HCT116 (cell line): Measurements from ENCODE around the gene MCUR1. TPM values are rescaled to one million over a fixed set of nuclear protein-coding genes. Genes with fewer than 3 reads are reported as not detected.

Experiments
- ATAC-seq: fragments of 200-7000 bp; cut with Tn5 transposase; 2 replicates; pipeline ENCODE4 v1.9.1; 2020; ENCODE audit warnings: mild to moderate bottlenecking, moderate library complexity
- BruUV-seq: library from RNA; stranded (reverse); fragments of 400-500 nt; replicated peaks from 2 replicates; lab custom pipeline; 2021; lab: Mats Ljungman, UMichigan
- CTCF ChIA-PET: fragments of 300-600 bp; sonication (Branson Sonifier 250); formaldehyde crosslinking; loops from one replicate; lab custom pipeline; 2021; ENCODE audit warnings: antibody characterized with exemption; lab: Charles Lee
- POLR2A ChIA-PET: fragments of 300-600, 350-600 bp; sonication (Branson Sonifier 250); formaldehyde crosslinking; loops from one replicate; lab custom pipeline; 2021; ENCODE audit warnings: antibody characterized with exemption; lab: Charles Lee
- RAD21 ChIA-PET, 2 experiments: fragments of 300-600 bp; sonication (Branson Sonifier 250); formaldehyde crosslinking; loops; one replicate each; lab custom pipeline; 2023; ENCODE audit warnings: low total read pairs in 2 of 2; ENCODE audit not compliant: uncharacterized antibody in 2 of 2, unreplicated experiment in 2 of 2, low non-redundant PET in 1 of 2; lab: Charles Lee
- DNase-seq: peaks from one replicate; pipeline ENCODE4 v3.0.0-alpha.2; 2010; ENCODE audit warnings: low read depth, low spot score
- H2AFZ ChIP-seq: fragments of 200-600 bp; shearing (Covaris generic), sonication (generic); 2 replicates; pipeline ENCODE4 v1.6.1; 2017; ENCODE audit warnings: low read depth, mixed run types, mixed read lengths, antibody characterized with exemption, low read length; ENCODE audit not compliant: poor library complexity, severe bottlenecking
- H3K27ac ChIP-seq: 2 replicates; pipeline ENCODE4 v1.5.1; 2012; ENCODE audit warnings: low read depth, low read length
- H3K27me3 ChIP-seq: fragments of 200-600 bp; sonication (generic); 2 replicates; pipeline ENCODE4 v1.6.1; 2016; ENCODE audit warnings: mixed run types, low read length, mixed read lengths; ENCODE audit not compliant: insufficient read depth
- H3K36me3 ChIP-seq, 2 experiments: fragments of 200-500 bp in 1 of 2; fragments of 200-600 bp in 1 of 2; sonication (Bioruptor generic) in 1 of 2; sonication (generic) in 1 of 2; 2 replicates each; pipeline versions ENCODE4 v1.5.1 to v1.6.1; 2014 to 2016; ENCODE audit warnings: low read length in 2 of 2, inconsistent platforms in 1 of 2, mixed read lengths in 1 of 2, mixed run types in 1 of 2; ENCODE audit not compliant: insufficient read depth in 2 of 2, control insufficient read depth in 1 of 2
- H3K4me1 ChIP-seq, 2 experiments: fragments of 200-600 bp in 1 of 2; sonication (generic) in 1 of 2; 2 replicates each; pipeline versions ENCODE4 v1.5.1 to v1.6.1; 2012 to 2017; ENCODE audit warnings: low read length in 2 of 2, inconsistent platforms in 1 of 2, mild to moderate bottlenecking in 1 of 2, mixed read lengths in 1 of 2, mixed run types in 1 of 2, moderate library complexity in 1 of 2; ENCODE audit not compliant: insufficient read depth in 2 of 2, control insufficient read depth in 1 of 2
- H3K4me2 ChIP-seq: fragments of 200-600 bp; sonication (generic); 2 replicates; pipeline ENCODE4 v1.6.1; 2017; ENCODE audit warnings: mixed run types, low read length, mixed read lengths
- H3K4me3 ChIP-seq, 2 experiments: fragments of 200-600 bp in 1 of 2; sonication (generic) in 1 of 2; replicated peaks in 1 of 2; 2 replicates each; pipeline ENCODE4 v1.5.1; 2011 to 2016; ENCODE audit warnings: low read length in 2 of 2, control low read depth in 1 of 2, low read depth in 1 of 2, mild to moderate bottlenecking in 1 of 2, mixed read lengths in 1 of 2, mixed run types in 1 of 2
- H3K79me2 ChIP-seq: fragments of 200-600 bp; sonication (generic); 2 replicates; pipeline ENCODE4 v1.6.1; 2017; ENCODE audit warnings: mild to moderate bottlenecking, mixed run types, low read length, moderate library complexity, mixed read lengths; ENCODE audit not compliant: insufficient read depth
- H3K9ac ChIP-seq: fragments of 200-600 bp; sonication (generic); 2 replicates; pipeline ENCODE4 v1.6.1; 2016; ENCODE audit warnings: low read length, mixed read lengths
- H3K9me2 ChIP-seq: fragments of 200-600 bp; sonication (generic), shearing (Covaris generic); 2 replicates; pipeline ENCODE4 v1.6.1; 2017; ENCODE audit warnings: mixed run types, mild to moderate bottlenecking, moderate library complexity; ENCODE audit not compliant: insufficient read depth
- H3K9me3 ChIP-seq, 2 experiments: fragments of 200-500 bp in 1 of 2; fragments of 200-600 bp in 1 of 2; sonication (Bioruptor generic) in 1 of 2; sonication (generic) in 1 of 2; 2 replicates each; pipeline ENCODE4 v1.6.1; 2014 to 2017; ENCODE audit warnings: low read length in 2 of 2, mixed read lengths in 2 of 2, inconsistent platforms in 1 of 2, low read depth in 1 of 2, mild to moderate bottlenecking in 1 of 2, mixed run types in 1 of 2, moderate library complexity in 1 of 2; ENCODE audit not compliant: control insufficient read depth in 1 of 2, insufficient read depth in 1 of 2
- H4K20me1 ChIP-seq: fragments of 200-600 bp; sonication (generic), shearing (Covaris generic); 2 replicates; pipeline ENCODE4 v1.6.1; 2017; ENCODE audit warnings: mixed run types, mild to moderate bottlenecking, moderate library complexity; ENCODE audit not compliant: insufficient read depth
- CBX3 ChIP-seq: IDR thresholded peaks from 2 replicates; pipeline ENCODE4 v1.6.1; 2012; ENCODE audit warnings: low read depth
- CEBPB ChIP-seq: IDR thresholded peaks from 2 replicates; pipeline ENCODE4 v1.6.1; 2012; ENCODE audit warnings: low read depth
- EGR1 ChIP-seq: IDR thresholded peaks from 2 replicates; pipeline ENCODE4 v1.6.1; 2012; ENCODE audit warnings: low read depth
- EZH2 ChIP-seq: fragments of 200-600 bp; sonication (generic); IDR thresholded peaks from 2 replicates; pipeline ENCODE4 v1.6.1; 2017; ENCODE audit warnings: antibody characterized with exemption, mixed run types
- FOSL1 ChIP-seq: IDR thresholded peaks from 2 replicates; pipeline ENCODE4 v1.6.1; 2012; ENCODE audit warnings: low read depth
- JUND ChIP-seq: IDR thresholded peaks from 2 replicates; pipeline ENCODE4 v1.6.1; 2012
- POLR2A ChIP-seq: IDR thresholded peaks from 2 replicates; pipeline ENCODE4 v1.7.0; 2011; ENCODE audit warnings: borderline replicate concordance; ENCODE audit not compliant: insufficient read depth, insufficient read length; ENCODE audit errors: extremely low read depth
- POLR2AphosphoS5 ChIP-seq: IDR thresholded peaks from 2 replicates; pipeline ENCODE4 v1.6.1; 2011; ENCODE audit warnings: mild to moderate bottlenecking, low read depth, low read length, moderate library complexity
- RAD21 ChIP-seq: IDR thresholded peaks from 2 replicates; pipeline ENCODE4 v1.6.1; 2012; ENCODE audit warnings: low read depth, mild to moderate bottlenecking
- SIN3A ChIP-seq: IDR thresholded peaks from 2 replicates; pipeline ENCODE4 v1.6.1; 2012; ENCODE audit warnings: low read depth
- SP1 ChIP-seq: IDR thresholded peaks from 2 replicates; pipeline ENCODE4 v1.6.1; 2012; ENCODE audit warnings: low read depth
- YY1 ChIP-seq: IDR thresholded peaks from 2 replicates; pipeline ENCODE4 v1.6.1; 2011; ENCODE audit warnings: low read length, low read depth, moderate library complexity, mild to moderate bottlenecking; ENCODE audit not compliant: insufficient replicate concordance; ENCODE audit errors: extremely low read depth
- ZFX ChIP-seq: fragments of 450-650 bp; IDR thresholded peaks from 2 replicates; pipeline ENCODE4 v1.6.1; 2017
- intact Hi-C: fragments of 100-400 bp; cut with micrococcal nuclease; formaldehyde crosslinking; loops from 2 replicates; pipeline ENCODE4 v1.10.0; 2022
- total RNA-seq: library from RNA; stranded (reverse); gene quantifications from one replicate; pipeline ENCODE4 v1.2.1, GENCODE V29; 2021; ENCODE audit not compliant: unreplicated experiment
- TF ChIP-seq, protein P1 (sequence below): IDR thresholded peaks from 2 replicates; pipeline ENCODE4 v1.6.1; 2012; ENCODE audit warnings: low read depth
- TF ChIP-seq, protein P2 (sequence below): IDR thresholded peaks from 2 replicates; pipeline ENCODE4 v1.6.1; 2012
- TF ChIP-seq, protein P3 (sequence below): IDR thresholded peaks from 2 replicates; pipeline ENCODE4 v1.6.1; 2011; ENCODE audit warnings: mild to moderate bottlenecking, low read length, moderate library complexity; ENCODE audit not compliant: insufficient replicate concordance; ENCODE audit errors: extremely low read depth
- TF ChIP-seq, protein P4 (sequence below): IDR thresholded peaks from 2 replicates; pipeline ENCODE4 v1.6.1; 2012

Gene MCUR1
- total RNA-seq, 1 experiment from 2014 or later = 33.2 TPM

DNA sequence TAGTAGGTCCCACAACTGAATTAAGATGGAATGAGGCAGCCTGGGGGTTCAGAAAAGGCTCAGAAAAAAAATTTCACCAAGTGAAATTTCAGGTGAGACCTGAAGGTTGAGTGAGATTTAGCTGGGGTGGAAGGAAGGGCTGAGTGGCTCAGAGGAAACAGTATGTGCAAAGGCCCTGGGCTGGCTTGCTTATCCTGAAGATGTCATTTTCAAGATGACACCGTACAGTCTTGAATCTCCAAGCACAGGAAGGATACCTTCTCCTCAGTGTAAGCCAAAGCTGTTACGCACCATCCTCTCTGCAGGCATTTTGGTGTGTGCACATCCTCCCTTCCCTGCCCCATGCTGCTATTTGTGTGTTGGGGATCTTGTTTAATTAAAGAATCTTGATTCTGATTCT is 59.7 kb downstream of the MCUR1 start:
- no peaks in the 10 kb centered on the region for H3K9me3 ChIP-seq
- BruUV-seq = no TSS peak
- intact Hi-C loops = no loop called here
- H2AFZ ChIP-seq = no peak overlapping the region
- H3K27ac ChIP-seq = no peak overlapping the region
- H3K4me3 ChIP-seq = no peak overlapping the region
- no peak overlapping the region for H3K4me2 ChIP-seq
- no peak for TF ChIP-seq SIN3A
- no peak for TF ChIP-seq YY1
- TF ChIP-seq JUND = no peak
- no peak for TF ChIP-seq SP1
- H3K9ac ChIP-seq = no peak overlapping the region
- ATAC-seq = no peak
- H3K27me3 ChIP-seq = no peaks in the 10 kb centered on the region
- POLR2A ChIA-PET = no interaction called here
- no peak for DNase-seq
- no peaks in the 10 kb centered on the region for H3K36me3 ChIP-seq
- RAD21 ChIA-PET = no interaction called here
- no peaks in the 10 kb centered on the region for H3K79me2 ChIP-seq
- CTCF ChIA-PET = no interaction called here
- H3K4me1 ChIP-seq = peaks cover 0 to 7% of the 10 kb centered on the region in 2 experiments; a peak in 2 of 4 replicates
- H4K20me1 ChIP-seq = no peaks in the 10 kb centered on the region
- H3K9me2 ChIP-seq = no peaks in the 10 kb centered on the region

DNA sequence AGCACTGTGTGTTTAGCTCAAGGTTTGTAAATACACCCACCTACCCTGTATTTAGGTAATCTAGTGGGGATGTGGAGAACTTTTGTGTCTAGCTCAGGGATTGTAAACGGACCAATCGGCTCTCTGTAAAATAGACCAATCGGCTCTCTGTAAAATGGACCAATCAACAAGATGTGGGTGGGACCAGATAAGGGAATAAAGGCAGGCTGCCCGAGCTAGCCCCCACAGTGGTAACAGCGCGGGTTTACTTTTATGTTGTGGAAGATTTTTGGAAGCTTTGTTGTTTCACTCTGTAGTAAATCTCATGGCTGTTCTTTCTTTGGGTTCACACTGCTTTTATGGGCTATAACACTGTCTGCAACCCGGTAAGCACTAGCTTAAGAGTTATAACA is 70.6 kb downstream of the MCUR1 start:
- POLR2A ChIA-PET = no interaction called here
- CTCF ChIA-PET = no interaction called here
- H3K4me3 ChIP-seq = no peak overlapping the region
- H3K4me1 ChIP-seq = no peaks in the 10 kb centered on the region
- H3K79me2 ChIP-seq = no peaks in the 10 kb centered on the region
- no TSS peak for BruUV-seq
- H3K9ac ChIP-seq = no peak overlapping the region
- TF ChIP-seq, protein P1, sequence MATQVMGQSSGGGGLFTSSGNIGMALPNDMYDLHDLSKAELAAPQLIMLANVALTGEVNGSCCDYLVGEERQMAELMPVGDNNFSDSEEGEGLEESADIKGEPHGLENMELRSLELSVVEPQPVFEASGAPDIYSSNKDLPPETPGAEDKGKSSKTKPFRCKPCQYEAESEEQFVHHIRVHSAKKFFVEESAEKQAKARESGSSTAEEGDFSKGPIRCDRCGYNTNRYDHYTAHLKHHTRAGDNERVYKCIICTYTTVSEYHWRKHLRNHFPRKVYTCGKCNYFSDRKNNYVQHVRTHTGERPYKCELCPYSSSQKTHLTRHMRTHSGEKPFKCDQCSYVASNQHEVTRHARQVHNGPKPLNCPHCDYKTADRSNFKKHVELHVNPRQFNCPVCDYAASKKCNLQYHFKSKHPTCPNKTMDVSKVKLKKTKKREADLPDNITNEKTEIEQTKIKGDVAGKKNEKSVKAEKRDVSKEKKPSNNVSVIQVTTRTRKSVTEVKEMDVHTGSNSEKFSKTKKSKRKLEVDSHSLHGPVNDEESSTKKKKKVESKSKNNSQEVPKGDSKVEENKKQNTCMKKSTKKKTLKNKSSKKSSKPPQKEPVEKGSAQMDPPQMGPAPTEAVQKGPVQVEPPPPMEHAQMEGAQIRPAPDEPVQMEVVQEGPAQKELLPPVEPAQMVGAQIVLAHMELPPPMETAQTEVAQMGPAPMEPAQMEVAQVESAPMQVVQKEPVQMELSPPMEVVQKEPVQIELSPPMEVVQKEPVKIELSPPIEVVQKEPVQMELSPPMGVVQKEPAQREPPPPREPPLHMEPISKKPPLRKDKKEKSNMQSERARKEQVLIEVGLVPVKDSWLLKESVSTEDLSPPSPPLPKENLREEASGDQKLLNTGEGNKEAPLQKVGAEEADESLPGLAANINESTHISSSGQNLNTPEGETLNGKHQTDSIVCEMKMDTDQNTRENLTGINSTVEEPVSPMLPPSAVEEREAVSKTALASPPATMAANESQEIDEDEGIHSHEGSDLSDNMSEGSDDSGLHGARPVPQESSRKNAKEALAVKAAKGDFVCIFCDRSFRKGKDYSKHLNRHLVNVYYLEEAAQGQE = no peak
- TF ChIP-seq ZFX = no peak
- TF ChIP-seq JUND = no peak
- TF ChIP-seq YY1 = no peak
- no peak for TF ChIP-seq SP1
- TF ChIP-seq POLR2AphosphoS5 = no peak
- no peak for TF ChIP-seq CBX3
- TF ChIP-seq SIN3A = no peak
- TF ChIP-seq, protein P2, sequence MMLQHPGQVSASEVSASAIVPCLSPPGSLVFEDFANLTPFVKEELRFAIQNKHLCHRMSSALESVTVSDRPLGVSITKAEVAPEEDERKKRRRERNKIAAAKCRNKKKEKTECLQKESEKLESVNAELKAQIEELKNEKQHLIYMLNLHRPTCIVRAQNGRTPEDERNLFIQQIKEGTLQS = no peak
- no peak for TF ChIP-seq RAD21
- TF ChIP-seq CEBPB = no peak
- TF ChIP-seq EZH2 = no peak
- no peak for TF ChIP-seq POLR2A
- TF ChIP-seq, protein P3, sequence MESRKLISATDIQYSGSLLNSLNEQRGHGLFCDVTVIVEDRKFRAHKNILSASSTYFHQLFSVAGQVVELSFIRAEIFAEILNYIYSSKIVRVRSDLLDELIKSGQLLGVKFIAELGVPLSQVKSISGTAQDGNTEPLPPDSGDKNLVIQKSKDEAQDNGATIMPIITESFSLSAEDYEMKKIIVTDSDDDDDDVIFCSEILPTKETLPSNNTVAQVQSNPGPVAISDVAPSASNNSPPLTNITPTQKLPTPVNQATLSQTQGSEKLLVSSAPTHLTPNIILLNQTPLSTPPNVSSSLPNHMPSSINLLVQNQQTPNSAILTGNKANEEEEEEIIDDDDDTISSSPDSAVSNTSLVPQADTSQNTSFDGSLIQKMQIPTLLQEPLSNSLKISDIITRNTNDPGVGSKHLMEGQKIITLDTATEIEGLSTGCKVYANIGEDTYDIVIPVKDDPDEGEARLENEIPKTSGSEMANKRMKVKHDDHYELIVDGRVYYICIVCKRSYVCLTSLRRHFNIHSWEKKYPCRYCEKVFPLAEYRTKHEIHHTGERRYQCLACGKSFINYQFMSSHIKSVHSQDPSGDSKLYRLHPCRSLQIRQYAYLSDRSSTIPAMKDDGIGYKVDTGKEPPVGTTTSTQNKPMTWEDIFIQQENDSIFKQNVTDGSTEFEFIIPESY = no peak
- TF ChIP-seq, protein P4, sequence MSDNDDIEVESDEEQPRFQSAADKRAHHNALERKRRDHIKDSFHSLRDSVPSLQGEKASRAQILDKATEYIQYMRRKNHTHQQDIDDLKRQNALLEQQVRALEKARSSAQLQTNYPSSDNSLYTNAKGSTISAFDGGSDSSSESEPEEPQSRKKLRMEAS = no peak
- TF ChIP-seq FOSL1 = no peak
- TF ChIP-seq EGR1 = no peak
- TF ChIP-seq, all 23 proteins: peak for 0
- RAD21 ChIA-PET = no interaction called here
- ATAC-seq (no peak), DNase-seq (no peak)
- Histone ChIP-seq H3K9me3 (no peaks in the 10 kb centered on the region), H3K27me3 (no peaks in the 10 kb centered on the region), H4K20me1 (no peaks in the 10 kb centered on the region), H2AFZ (no peak overlapping the region), H3K36me3 (no peaks in the 10 kb centered on the region), H3K4me2 (no peak overlapping the region), H3K27ac (no peak overlapping the region), H3K9me2 (no peaks in the 10 kb centered on the region)
- intact Hi-C loops = no loop called here
